ENCODE measurements around the gene SP2. TPM values are rescaled to one million over a fixed set of nuclear protein-coding genes. Genes with fewer than 3 reads are reported as not detected.

SP2 gene
- total RNA-seq, 1 experiment from 2014 or later, result 22.2 TPM

DNA sequence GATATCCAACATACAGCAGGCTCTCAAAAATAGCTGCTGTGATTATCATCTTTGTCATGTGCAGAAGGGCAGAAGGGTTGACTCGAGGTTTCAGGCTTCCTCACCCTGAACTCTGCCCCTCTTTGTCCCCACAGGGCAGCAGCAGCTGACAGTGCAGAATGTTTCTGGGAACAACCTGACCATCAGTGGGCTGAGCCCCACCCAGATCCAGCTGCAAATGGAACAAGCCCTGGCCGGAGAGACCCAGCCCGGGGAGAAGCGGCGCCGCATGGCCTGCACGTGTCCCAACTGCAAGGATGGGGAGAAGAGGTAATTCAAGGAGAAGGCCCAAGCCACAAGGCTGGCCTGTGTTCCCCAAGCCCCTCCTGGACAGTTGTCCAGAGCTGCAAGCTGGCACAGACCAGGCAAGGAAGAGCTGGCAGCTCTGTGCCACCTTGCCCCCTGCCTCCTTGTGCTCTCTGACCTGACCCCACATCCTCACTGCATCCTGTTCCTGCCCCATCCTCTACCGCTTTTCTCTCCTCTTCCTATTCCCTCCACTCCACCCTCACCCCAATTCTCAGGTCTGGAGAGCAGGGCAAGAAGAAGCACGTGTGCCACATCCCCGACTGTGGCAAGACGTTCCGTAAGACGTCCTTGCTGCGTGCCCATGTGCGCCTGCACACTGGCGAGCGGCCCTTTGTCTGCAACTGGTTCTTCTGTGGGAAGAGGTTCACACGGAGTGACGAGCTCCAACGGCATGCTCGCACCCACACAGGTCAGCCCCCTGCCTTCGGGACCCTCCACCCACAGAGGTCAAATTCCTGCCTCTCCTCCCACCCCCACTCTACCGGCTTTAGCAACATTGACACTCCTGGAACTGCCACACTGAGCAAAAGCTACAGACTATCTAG is 29.0 kb downstream of the SP2 start:
- H3K9me2 ChIP-seq (ENCODE audit: insufficient read depth), result no peaks in the 10 kb centered on the region
- no peaks in the 10 kb centered on the region for H3K27me3 ChIP-seq (ENCODE audit: insufficient read depth, low read length)
- BruUV-seq (replicated peaks), result no TSS peak
- no peak overlapping the region for H3K4me2 ChIP-seq (ENCODE audit: low read length)
- H3K4me1 ChIP-seq (ENCODE audit: control insufficient read depth in 1 of 2, insufficient read depth in 2 of 2, low read length in 2 of 2), result no peaks in the 10 kb centered on the region
- DNase-seq (ENCODE audit: low read depth, low spot score) (no peak), ATAC-seq (no peak)
- POLR2A ChIA-PET, result no interaction called here
- peaks cover 5 to 10% of the 10 kb centered on the region in 2 experiments; a peak in 2 of 4 replicates for H3K36me3 ChIP-seq (ENCODE audit: control insufficient read depth in 1 of 2, insufficient read depth in 2 of 2, low read length in 2 of 2)
- H3K9me3 ChIP-seq (ENCODE audit: control insufficient read depth in 1 of 2, insufficient read depth in 1 of 2, low read depth in 1 of 2, low read length in 2 of 2), result no peaks in the 10 kb centered on the region
- H3K4me3 ChIP-seq (replicated peaks in 1 of 2; ENCODE audit: low read depth in 1 of 2, low read length in 2 of 2), result no peak overlapping the region
- H3K79me2 ChIP-seq (ENCODE audit: insufficient read depth, low read length), result no peaks in the 10 kb centered on the region
- CTCF ChIA-PET, result interaction anchor here (1.3 kb wide), 1 partner anchor 22 kb away, joined by 3 read pairs; no protein-coding TSS in a partner anchor
- RAD21 ChIA-PET (ENCODE audit: low non-redundant PET in 1 of 2, low total read pairs in 2 of 2, uncharacterized antibody in 2 of 2, unreplicated experiment in 2 of 2), result no interaction called here
- H3K27ac ChIP-seq (ENCODE audit: low read depth, low read length), result no peak overlapping the region
- H2AFZ ChIP-seq (ENCODE audit: low read depth, low read length, poor library complexity, severe bottlenecking), result no peak overlapping the region
- intact Hi-C loops (cut with micrococcal nuclease), result no loop called here
- H3K9ac ChIP-seq (ENCODE audit: low read length), result no peak overlapping the region
- no peak for TF ChIP-seq SP1 (IDR thresholded peaks at IDR 0.05; ENCODE audit: low read depth)
- no peak for TF ChIP-seq CBX3 (IDR thresholded peaks at IDR 0.05; ENCODE audit: low read depth)
- TF ChIP-seq JUND (IDR thresholded peaks at IDR 0.05), result no peak
- TF ChIP-seq, protein P1, sequence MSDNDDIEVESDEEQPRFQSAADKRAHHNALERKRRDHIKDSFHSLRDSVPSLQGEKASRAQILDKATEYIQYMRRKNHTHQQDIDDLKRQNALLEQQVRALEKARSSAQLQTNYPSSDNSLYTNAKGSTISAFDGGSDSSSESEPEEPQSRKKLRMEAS (IDR thresholded peaks at IDR 0.05), result no peak
- TF ChIP-seq TCF7L2 (IDR thresholded peaks at IDR 0.05; ENCODE audit: borderline replicate concordance, extremely low read depth, insufficient read depth, insufficient read length), result no peak
- TF ChIP-seq EGR1 (IDR thresholded peaks at IDR 0.05; ENCODE audit: low read depth), result no peak
- TF ChIP-seq POLR2A (IDR thresholded peaks at IDR 0.05; ENCODE audit: borderline replicate concordance, extremely low read depth, insufficient read depth, insufficient read length), result no peak
- no peak for TF ChIP-seq EZH2 (IDR thresholded peaks at IDR 0.05)
- TF ChIP-seq EZH2phosphoT487 (IDR thresholded peaks at IDR 0.05; ENCODE audit: borderline replicate concordance), result no peak
- no peak for TF ChIP-seq RAD21 (IDR thresholded peaks at IDR 0.05; ENCODE audit: low read depth)
- TF ChIP-seq, protein P2, sequence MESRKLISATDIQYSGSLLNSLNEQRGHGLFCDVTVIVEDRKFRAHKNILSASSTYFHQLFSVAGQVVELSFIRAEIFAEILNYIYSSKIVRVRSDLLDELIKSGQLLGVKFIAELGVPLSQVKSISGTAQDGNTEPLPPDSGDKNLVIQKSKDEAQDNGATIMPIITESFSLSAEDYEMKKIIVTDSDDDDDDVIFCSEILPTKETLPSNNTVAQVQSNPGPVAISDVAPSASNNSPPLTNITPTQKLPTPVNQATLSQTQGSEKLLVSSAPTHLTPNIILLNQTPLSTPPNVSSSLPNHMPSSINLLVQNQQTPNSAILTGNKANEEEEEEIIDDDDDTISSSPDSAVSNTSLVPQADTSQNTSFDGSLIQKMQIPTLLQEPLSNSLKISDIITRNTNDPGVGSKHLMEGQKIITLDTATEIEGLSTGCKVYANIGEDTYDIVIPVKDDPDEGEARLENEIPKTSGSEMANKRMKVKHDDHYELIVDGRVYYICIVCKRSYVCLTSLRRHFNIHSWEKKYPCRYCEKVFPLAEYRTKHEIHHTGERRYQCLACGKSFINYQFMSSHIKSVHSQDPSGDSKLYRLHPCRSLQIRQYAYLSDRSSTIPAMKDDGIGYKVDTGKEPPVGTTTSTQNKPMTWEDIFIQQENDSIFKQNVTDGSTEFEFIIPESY (IDR thresholded peaks at IDR 0.05; ENCODE audit: extremely low read depth, insufficient replicate concordance, low read length), result no peak
- TF ChIP-seq ELF1 (IDR thresholded peaks at IDR 0.05; ENCODE audit: borderline replicate concordance, low read depth), result no peak
- TF ChIP-seq POLR2AphosphoS5 (IDR thresholded peaks at IDR 0.05; ENCODE audit: low read depth, low read length), result no peak
- no peaks in the 10 kb centered on the region for H4K20me1 ChIP-seq (ENCODE audit: insufficient read depth)
